Astrocyte (in vitro differentiated cells and primary cell): ENCODE results near the gene ADAM19. TPM values are rescaled to one million over a fixed set of nuclear protein-coding genes. Genes with fewer than 3 reads are reported as not detected.
A peak's percentile ranks its signal among the peaks of the same experiment; 100 is the strongest.

ENCODE experiments used
- DNase-seq: peaks from one replicate; pipeline ENCODE4 v3.0.0-alpha.2; 2010; ENCODE audit warnings: low read depth
- FAIRE-seq: peaks from 2 replicates; lab custom pipeline; 2011; peaks lifted over from hg19 to GRCh38; lab: Jason Lieb, UNC
- H2AFZ ChIP-seq: 2 replicates; pipeline ENCODE4 v1.6.0; 2012; ENCODE audit warnings: low read depth, low read length, inconsistent platforms
- H3K27ac ChIP-seq: 2 replicates; pipeline ENCODE4 v1.5.1; 2011; ENCODE audit warnings: low read depth, low read length, inconsistent platforms
- H3K27me3 ChIP-seq: 2 replicates; pipeline ENCODE4 v1.6.0; 2011; ENCODE audit warnings: low read length, inconsistent platforms; ENCODE audit not compliant: insufficient read depth
- H3K36me3 ChIP-seq: 2 replicates; pipeline ENCODE4 v1.5.1; 2011; ENCODE audit warnings: low read length, inconsistent platforms; ENCODE audit not compliant: insufficient read depth
- H3K4me1 ChIP-seq: 2 replicates; pipeline ENCODE4 v1.5.1; 2011; ENCODE audit warnings: low read length, inconsistent platforms; ENCODE audit not compliant: insufficient read depth
- H3K4me2 ChIP-seq: 2 replicates; pipeline ENCODE4 v1.6.0; 2012; ENCODE audit warnings: low read length, inconsistent platforms
- H3K4me3 ChIP-seq: 2 replicates; pipeline ENCODE4 v1.5.1; 2011; ENCODE audit warnings: low read depth, mild to moderate bottlenecking, low read length, inconsistent platforms; ENCODE audit not compliant: insufficient read depth
- H3K79me2 ChIP-seq: 2 replicates; pipeline ENCODE4 v1.6.0; 2012; ENCODE audit warnings: mild to moderate bottlenecking, low read length, inconsistent platforms; ENCODE audit not compliant: insufficient read depth
- H3K9ac ChIP-seq: 2 replicates; pipeline ENCODE4 v1.6.0; 2012; ENCODE audit warnings: mild to moderate bottlenecking, low read length, inconsistent platforms
- H3K9me3 ChIP-seq: 2 replicates; pipeline ENCODE4 v1.5.1; 2012; ENCODE audit warnings: low read depth, mild to moderate bottlenecking, low read length, inconsistent platforms; ENCODE audit not compliant: insufficient read depth
- H4K20me1 ChIP-seq: 2 replicates; pipeline ENCODE4 v1.6.0; 2012; ENCODE audit warnings: low read length, inconsistent platforms; ENCODE audit not compliant: insufficient read depth
- H3K27ac Mint-ChIP-seq: one replicate; pipeline ENCODE4 v1.8.0; 2021; ENCODE audit warnings: mild to moderate bottlenecking, mixed read lengths; ENCODE audit not compliant: unreplicated experiment
- H3K27me3 Mint-ChIP-seq: one replicate; pipeline ENCODE4 v1.8.0; 2021; ENCODE audit warnings: low read depth, mixed read lengths; ENCODE audit not compliant: unreplicated experiment
- H3K36me3 Mint-ChIP-seq: one replicate; pipeline ENCODE4 v1.8.0; 2021; ENCODE audit warnings: low read depth, mixed read lengths; ENCODE audit not compliant: unreplicated experiment
- H3K4me1 Mint-ChIP-seq: one replicate; pipeline ENCODE4 v1.8.0; 2021; ENCODE audit warnings: low read depth, mixed read lengths; ENCODE audit not compliant: unreplicated experiment
- H3K4me3 Mint-ChIP-seq: one replicate; pipeline ENCODE4 v1.8.0; 2021; ENCODE audit warnings: mild to moderate bottlenecking, moderate library complexity, mixed read lengths; ENCODE audit not compliant: unreplicated experiment
- H3K9me3 Mint-ChIP-seq: one replicate; pipeline ENCODE4 v1.8.0; 2021; ENCODE audit warnings: mild to moderate bottlenecking, mixed read lengths; ENCODE audit not compliant: unreplicated experiment
- CTCF ChIP-seq: IDR thresholded peaks from 2 replicates; pipeline ENCODE4 v1.5.1; 2011; ENCODE audit warnings: low read depth, mild to moderate bottlenecking, inconsistent platforms, low read length, moderate library complexity; ENCODE audit not compliant: insufficient read depth
- EZH2 ChIP-seq: IDR thresholded peaks from 2 replicates; pipeline ENCODE4 v1.6.1; 2012; ENCODE audit warnings: mild to moderate bottlenecking, low read length, inconsistent platforms; ENCODE audit not compliant: insufficient read depth
- total RNA-seq: library from RNA; stranded (reverse); gene quantifications from 2 replicates; pipeline ENCODE4 v1.2.1, GENCODE V29; 2021

The ADAM19 gene
- total RNA-seq, 1 donor from 2014 or later = 316 TPM

GRCh38 chr5:157511651-157512644 is 63.6 kb downstream of the ADAM19 start:
- Histone ChIP-seq H3K27me3 (no peaks in the 10 kb centered on the region), H3K36me3 (peaks cover 64% of the 10 kb centered on the region), H3K9ac (peak overlapping the region; percentile 80), H4K20me1 (peaks cover 43% of the 10 kb centered on the region), H2AFZ (no peak overlapping the region), H3K27ac (peak overlapping the region; percentile 97), H3K79me2 (peaks cover 67% of the 10 kb centered on the region), H3K9me3 (no peaks in the 10 kb centered on the region), H3K4me3 (no peak overlapping the region), H3K4me1 (peaks cover 55% of the 10 kb centered on the region), H3K4me2 (peak overlapping the region; percentile 73)
- Mint-ChIP-seq H3K9me3 (no peaks in the 10 kb centered on the region), H3K36me3 (peaks cover 26% of the 10 kb centered on the region), H3K4me1 (peaks cover 55% of the 10 kb centered on the region), H3K27me3 (no peaks in the 10 kb centered on the region), H3K4me3 (no peak overlapping the region), H3K27ac (peak overlapping the region; percentile 75)
- DNase-seq = peak; percentile 97
- no peak for TF ChIP-seq CTCF
- TF ChIP-seq EZH2 = no peak
- peak; percentile 97 for FAIRE-seq

DNA sequence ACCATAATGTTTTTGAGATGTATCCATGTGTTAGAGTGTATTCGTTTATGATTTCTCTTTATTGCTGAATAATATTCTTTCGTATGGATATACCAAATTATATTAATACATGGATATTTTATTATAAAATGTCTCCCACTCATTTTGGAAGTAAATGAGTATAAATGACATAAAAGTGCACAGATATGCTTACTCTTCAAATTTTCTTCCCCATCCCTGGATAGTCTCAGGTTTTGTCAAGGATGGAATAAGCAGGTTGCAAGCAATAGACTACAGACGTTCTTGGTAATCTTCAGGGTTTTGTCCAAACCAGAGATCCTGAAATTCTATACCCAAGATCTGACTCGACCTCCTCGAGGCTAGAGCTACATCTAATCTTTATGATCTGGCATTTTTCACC is 64.9 kb downstream of the ADAM19 start:
- Mint-ChIP-seq H3K4me1 (peaks cover 51% of the 10 kb centered on the region), H3K27me3 (no peaks in the 10 kb centered on the region), H3K4me3 (no peak overlapping the region), H3K36me3 (peaks cover 32% of the 10 kb centered on the region), H3K27ac (peak overlapping the region; percentile 75), H3K9me3 (no peaks in the 10 kb centered on the region)
- no peak overlapping the region for H2AFZ ChIP-seq
- H3K4me3 ChIP-seq = no peak overlapping the region
- H4K20me1 ChIP-seq = peaks cover 37% of the 10 kb centered on the region
- FAIRE-seq (no peak), DNase-seq (no peak)
- H3K4me1 ChIP-seq = peaks cover 43% of the 10 kb centered on the region
- no peaks in the 10 kb centered on the region for H3K9me3 ChIP-seq
- no peaks in the 10 kb centered on the region for H3K27me3 ChIP-seq
- H3K36me3 ChIP-seq = peaks cover 76% of the 10 kb centered on the region
- peak overlapping the region; percentile 80 for H3K9ac ChIP-seq
- peaks cover 68% of the 10 kb centered on the region for H3K79me2 ChIP-seq
- H3K27ac ChIP-seq = peak overlapping the region; percentile 97
- H3K4me2 ChIP-seq = peak overlapping the region; percentile 73
- TF ChIP-seq CTCF = no peak
- TF ChIP-seq EZH2 = no peak
